Effector CD8-positive, alpha-beta T cell (primary cell): Measurements from ENCODE around the gene VPS35.

Source experiments
- DNase-seq: peaks from one replicate; lab custom pipeline; 2025; lab: John Stamatoyannopoulos, UW
- total RNA-seq, 4 experiments: gene quantifications; one replicate each; lab custom pipeline; 2026; lab: John Stamatoyannopoulos, UW

VPS35 gene
- 128 to 152 (median 144) reads per million in 4 experiments for total RNA-seq

GRCh38 chr16:46688654-46689364 lies at the start of gene VPS35:
TSS of gene VPS35 (minus strand) at chr16:46689178. CDS start at chr16:46689133, 45 bp downstream.
- peak; percentile 99 for DNase-seq

GRCh38 chr16:46737621-46738214 lies 48.7 kb upstream of the VPS35 start:
- DNase-seq: no peak

- DNase-seq: no peak
These were observed 47.7 kb upstream of the VPS35 start for GRCh38 chr16:46736695-46737094.

- no peak for DNase-seq
These were observed 44.4 kb upstream of the VPS35 start for GRCh38 chr16:46733319-46733830.

- no peak for DNase-seq
These were observed 43.6 kb upstream of the VPS35 start for GRCh38 chr16:46732561-46732960.

DNA sequence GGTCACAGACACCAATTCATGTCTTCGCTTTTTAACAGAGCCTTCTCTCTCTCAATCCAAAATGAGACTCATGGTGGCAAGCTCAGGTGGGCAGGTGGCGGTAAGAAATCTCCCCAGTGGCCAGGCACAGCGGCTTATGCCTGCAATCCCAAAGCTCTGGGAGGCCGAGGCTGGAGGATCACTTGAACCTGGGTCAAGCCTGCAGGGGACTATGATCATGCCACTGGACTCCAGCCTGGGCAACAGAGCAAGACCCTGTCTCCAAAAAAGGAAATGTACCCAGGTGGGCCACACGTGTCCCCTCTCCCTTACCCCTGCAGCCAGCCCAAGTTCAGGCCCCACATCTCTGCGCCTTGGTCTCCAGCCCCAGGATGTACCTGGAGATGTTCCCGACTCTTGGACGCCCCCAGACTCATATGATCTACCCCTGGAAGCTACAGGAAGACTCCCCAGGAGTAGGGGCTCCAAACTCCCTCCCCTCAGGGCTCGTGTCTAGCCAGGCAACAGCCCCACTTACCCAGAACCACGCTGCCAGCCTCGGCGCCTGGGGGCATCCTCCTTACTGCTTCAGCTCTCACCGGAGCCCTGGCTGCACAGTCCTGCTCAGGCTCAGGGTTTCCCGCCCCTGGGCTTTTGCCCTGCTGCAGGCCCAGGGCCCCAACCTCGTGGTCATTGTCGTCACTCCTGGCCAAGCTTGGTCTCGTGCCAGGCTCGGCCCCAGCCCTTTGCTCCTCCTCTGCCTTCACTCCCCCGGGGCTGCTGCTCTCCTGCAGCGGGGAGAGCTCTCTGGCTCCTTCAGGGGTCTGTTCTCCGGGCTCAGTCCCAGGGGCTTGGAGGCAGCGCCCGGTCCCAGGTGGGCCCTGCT lies 42.9 kb upstream of the VPS35 start:
- no peak for DNase-seq

DNA sequence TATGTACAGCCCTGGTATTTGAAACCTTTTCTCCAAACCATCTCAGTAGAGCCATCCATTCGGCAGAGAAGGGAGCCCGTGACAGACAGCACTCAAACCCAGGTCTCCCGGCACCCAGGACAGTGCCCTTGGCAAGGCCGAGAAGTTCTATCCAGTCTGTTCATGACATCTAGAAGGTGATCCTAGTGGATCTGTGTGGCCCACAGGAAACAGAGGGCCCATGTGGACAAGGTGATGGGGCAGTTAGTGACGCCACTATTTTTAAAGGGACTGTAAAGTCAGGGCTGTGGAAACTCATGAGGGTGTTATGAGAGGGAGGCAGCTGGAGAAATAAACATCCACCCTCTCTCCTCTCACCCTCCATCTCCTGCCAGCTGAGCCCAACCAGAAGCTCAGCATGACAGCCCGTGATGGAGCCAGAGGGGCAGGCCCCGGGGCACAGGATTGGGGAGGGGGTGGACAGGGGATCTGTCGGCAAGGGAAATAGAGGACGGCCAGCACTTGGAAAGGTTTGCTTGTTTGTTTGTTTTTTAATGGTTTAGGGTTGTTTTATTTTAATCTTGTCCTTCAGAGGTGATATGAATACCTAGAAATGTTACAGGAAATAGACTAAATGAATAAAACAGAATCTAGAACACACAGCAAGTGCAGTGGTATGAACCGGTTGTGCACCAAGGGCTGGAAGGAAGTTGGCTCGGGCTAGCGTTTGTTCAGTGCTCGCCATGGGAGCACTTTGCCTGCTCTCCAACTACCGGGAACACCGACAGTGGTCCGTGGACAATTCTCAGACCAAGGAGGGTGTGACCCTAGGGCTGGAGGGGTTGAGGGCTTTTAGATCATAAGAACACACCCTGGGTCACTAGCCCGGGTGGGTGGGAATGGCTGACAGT lies 42.1 kb upstream of the VPS35 start:
- no peak for DNase-seq

DNA sequence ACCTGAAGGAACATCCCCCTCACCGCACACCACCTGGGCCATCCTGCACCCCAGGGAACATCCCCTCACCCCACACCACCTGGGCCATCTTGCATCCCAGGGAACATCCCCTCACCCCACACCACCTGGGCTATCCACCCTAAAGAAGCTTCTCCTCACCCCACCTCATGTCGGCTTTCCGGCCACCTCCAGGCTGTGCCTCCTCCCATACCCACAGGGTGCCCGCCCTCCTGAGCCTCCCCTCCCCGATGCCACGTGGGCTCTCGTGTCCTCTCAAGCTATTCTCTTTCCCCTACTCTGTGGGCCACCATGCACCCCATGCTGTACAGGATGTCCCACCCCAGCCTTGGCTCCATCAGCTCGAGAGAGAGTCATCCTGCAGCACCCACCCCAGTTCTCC lies 41.1 kb upstream of the VPS35 start:
- no peak for DNase-seq

- no peak for DNase-seq
These were observed 40.5 kb upstream of the VPS35 start for GRCh38 chr16:46729326-46729995.

DNA sequence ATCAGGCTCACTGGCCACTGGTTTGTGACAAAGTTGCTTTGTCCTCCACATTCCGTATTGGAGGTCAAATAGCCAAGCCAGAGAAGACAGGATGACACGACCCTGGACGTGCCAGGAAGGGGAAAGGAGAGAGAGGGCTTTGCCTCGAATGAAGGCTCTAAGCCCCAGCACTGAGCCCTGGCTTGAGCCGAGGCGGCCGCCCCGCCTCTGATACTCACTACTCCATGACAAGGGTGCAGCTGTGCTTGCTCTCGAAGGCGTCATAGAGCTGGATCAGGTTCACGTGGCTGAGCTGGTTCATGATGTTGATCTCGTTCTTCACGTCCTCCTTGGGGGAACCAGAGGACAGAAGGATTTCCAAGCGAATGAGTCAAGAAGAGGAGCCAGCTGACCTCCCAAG lies 39.8 kb upstream of the VPS35 start:
- no peak for DNase-seq

DNA sequence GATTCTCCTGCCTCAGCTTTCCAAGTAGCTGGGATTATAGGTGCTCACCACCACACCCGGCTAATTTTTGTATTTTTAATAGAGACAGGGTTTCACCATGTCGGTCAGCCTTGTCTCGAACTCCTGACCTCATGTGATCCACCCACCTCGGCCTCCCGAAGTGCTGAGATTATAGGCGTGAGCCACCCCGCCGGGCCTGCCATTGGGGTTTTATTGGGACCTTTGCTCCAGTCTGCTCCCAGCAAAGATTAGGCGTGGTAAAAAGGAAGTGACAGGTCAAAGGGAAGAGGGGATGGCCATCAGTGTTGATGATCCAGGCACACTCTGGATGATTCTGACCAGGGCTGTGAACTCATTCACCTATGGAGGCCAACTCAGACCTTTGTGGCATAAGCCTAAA lies 38.7 kb upstream of the VPS35 start:
- no peak for DNase-seq

DNA sequence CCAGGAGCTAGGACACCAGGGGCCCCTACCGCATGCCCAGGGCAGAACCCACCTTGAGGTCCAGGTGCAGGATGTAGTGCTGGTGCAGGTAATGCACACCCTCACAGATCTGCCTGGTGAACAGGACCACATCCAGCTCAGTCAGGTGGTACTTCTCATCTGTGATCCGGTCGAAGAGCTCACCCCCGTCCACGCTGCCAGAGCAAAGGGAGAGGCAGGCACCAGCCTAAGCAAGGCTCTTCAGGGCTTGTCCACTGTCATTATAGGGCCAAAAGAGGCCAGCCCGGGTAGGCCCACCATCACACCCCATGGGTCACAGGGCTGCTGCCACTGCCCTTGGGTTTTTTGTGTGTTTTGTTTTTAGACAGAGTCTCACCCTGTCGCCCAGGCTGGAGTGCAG lies 38.2 kb upstream of the VPS35 start:
- DNase-seq: no peak

GRCh38 chr16:46721885-46722284 lies 32.9 kb upstream of the VPS35 start:
- no peak for DNase-seq

DNA sequence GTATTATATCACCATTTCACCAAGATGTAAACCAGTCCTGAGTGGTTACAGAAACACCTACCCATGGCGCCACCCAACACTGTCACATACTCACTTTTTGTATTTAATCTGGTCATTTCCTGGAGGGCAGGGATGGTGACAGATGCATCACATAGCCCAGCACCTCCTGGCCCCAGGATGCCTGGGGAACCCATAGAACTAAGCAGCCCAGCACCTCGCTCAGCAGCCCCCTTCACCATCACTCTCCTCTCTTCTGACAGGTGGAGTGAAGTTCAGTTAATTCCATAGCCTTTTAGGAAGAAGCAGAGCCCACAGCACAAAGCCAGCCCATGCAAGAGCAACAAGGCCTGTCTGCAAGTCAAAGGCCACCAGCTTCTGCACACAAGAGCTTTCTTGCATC lies 31.6 kb upstream of the VPS35 start:
- no peak for DNase-seq

DNA sequence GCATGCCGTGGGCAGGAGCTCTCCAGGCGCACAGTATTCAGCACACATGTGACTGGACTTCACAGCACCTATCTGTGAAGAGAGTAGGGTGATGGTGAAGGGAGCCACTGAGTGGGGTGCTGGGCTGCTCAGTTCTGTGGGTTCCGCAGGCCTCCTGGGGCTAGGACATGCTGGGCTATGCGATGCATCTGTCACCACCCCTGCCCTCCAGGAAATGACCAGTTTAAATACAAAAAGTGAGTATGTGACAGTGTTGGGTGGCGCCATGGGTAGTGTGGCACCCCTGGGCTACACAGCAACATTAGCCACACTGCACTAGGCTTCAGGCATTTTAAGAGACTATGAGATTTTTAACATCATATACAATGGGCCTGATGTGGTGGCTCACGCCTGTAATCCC lies 30.6 kb upstream of the VPS35 start:
- no peak for DNase-seq

- DNase-seq: no peak
These were observed 29.2 kb upstream of the VPS35 start for GRCh38 chr16:46718214-46718613.

DNA sequence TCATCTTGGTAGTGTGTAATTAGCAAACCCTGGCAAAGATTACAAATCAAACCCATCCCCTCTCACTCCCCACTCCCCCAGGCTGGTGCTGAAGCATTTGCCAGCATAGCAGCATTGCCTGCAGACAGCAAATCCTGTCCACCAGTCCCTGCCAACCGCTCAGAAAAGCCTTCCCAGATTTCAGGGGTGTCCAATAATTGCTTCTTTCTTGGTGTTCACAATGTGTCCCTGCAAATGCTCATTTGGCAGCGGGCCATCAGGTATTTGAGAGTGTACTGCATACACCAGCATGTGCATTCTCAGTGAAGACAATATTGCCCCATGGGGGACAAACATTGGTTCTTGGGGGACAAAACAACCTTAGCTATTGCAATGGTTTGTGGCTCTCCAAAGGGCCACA lies 28.7 kb upstream of the VPS35 start:
- no peak for DNase-seq

GRCh38 chr16:46715769-46716305 lies 26.9 kb upstream of the VPS35 start:
- no peak for DNase-seq

DNA sequence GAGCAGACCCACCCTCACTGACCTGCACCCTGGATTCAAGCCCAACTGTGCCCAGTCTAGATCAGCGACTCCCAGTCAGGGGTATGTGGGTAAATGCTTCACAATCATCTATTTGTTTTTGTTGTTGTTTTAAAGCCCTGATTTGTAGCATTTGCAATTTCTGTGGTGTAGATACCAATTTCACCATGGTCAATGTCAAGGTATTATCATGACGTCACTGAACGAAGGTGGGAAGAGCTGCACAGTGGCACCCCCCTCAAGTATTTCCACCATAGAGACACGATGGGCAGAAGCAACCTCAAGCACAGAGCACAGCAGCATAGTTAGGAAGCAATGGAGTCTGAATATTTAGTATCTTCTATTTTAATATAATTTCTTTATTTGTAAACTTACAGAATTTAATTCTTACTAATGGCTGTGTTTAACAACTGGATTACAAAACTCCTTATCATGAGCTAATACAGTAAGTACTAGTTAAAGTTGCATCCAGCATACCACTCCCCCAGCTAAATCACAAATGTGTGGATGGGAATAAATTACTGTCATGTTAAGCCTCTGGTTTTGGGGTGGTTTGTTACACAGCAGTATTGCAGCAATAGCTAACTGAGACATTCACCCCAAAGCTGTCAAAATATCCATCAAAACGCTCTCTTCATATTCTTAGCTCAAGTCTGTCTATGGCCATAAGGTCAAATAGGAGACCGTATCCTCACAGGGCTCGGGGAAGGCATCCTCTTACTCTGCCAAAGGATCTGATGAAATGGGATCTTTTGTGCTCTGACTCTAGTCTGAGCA lies 26.0 kb upstream of the VPS35 start:
- DNase-seq: no peak

- no peak for DNase-seq
These were observed 24.7 kb upstream of the VPS35 start for GRCh38 chr16:46713634-46714033.
